ENCODE measurements around the gene PTPN12. TPM values are rescaled to one million over a fixed set of nuclear protein-coding genes. Genes with fewer than 3 reads are reported as not detected.
"Not testable (repeated sequence)": the region's sequence is repeated elsewhere in the genome, so short reads cannot be mapped to it uniquely, and the experiment has no call there.

Gene PTPN12
- total and polyA plus RNA-seq, 7 donors, result 21.5 to 158 (median 64.2) TPM

DNA sequence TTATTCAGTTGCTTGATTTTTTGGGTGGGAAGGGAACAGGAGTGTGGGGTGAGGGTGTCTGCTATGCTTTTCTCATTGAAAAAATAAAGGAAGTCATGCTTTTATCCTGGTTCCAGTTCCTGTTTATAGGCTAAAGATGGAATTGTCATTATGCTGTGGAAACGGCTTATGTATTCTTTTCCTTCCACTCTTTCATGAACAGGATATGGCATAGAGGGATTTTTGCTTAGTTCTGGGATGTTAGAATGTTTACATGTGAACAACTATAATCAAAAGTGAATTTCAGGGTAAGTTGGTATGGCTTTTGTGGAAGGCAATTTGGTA is 35.9 kb upstream of the PTPN12 start:
- TF ChIP-seq EP300 (IDR thresholded peaks at IDR 0.05) (no peak), POLR2A (IDR thresholded peaks at IDR 0.05) (no peak), POLR2AphosphoS5 (IDR thresholded peaks at IDR 0.05) (no peak)
- TF ChIP-seq, protein P1, sequence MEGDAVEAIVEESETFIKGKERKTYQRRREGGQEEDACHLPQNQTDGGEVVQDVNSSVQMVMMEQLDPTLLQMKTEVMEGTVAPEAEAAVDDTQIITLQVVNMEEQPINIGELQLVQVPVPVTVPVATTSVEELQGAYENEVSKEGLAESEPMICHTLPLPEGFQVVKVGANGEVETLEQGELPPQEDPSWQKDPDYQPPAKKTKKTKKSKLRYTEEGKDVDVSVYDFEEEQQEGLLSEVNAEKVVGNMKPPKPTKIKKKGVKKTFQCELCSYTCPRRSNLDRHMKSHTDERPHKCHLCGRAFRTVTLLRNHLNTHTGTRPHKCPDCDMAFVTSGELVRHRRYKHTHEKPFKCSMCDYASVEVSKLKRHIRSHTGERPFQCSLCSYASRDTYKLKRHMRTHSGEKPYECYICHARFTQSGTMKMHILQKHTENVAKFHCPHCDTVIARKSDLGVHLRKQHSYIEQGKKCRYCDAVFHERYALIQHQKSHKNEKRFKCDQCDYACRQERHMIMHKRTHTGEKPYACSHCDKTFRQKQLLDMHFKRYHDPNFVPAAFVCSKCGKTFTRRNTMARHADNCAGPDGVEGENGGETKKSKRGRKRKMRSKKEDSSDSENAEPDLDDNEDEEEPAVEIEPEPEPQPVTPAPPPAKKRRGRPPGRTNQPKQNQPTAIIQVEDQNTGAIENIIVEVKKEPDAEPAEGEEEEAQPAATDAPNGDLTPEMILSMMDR (IDR thresholded peaks at IDR 0.05), result no peak
- Histone ChIP-seq H3K27me3 (no peaks in the 10 kb centered on the region), H3K4me1 (no peaks in the 10 kb centered on the region), H3K27ac (no peak overlapping the region), H3K9me3 (no peaks in the 10 kb centered on the region), H3K4me3 (no peak overlapping the region), H3K36me3 (no peaks in the 10 kb centered on the region)
- intact Hi-C loops (cut with DNase I), result no loop called here
- 58 to 66% methylated on average over 1 of the region's 1 CpG for WGBS, 2 donors
- no peak for DNase-seq

DNA sequence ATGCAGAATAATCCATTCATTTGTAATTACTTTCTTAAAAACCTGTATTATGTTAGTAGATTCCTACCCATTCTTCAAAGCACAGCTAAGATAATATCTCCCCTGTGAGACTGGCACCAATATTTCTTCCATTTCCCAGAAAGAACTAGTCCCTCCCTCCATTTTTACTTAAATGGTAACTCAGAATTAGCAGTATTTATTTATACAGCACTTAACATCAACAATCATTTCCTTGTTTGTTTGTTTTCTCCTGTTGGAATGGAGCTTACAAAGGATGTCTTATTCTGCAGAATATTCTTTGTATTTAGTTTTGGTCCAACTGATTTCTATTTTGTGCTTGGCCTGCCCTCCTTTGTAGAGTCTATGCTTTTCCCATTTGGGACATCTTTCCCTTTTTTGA is 32.1 kb upstream of the PTPN12 start:
- H3K4me1 ChIP-seq, result no peaks in the 10 kb centered on the region
- intact Hi-C loops (cut with DNase I), result no loop called here
- no peak overlapping the region for H3K4me3 ChIP-seq
- H3K27me3 ChIP-seq, result no peaks in the 10 kb centered on the region
- no peaks in the 10 kb centered on the region for H3K9me3 ChIP-seq
- no peak overlapping the region for H3K27ac ChIP-seq
- TF ChIP-seq POLR2A (IDR thresholded peaks at IDR 0.05) (no peak), POLR2AphosphoS5 (IDR thresholded peaks at IDR 0.05) (no peak)
- TF ChIP-seq, protein P1 (IDR thresholded peaks at IDR 0.05), result no peak
- no peak for DNase-seq
- no peaks in the 10 kb centered on the region for H3K36me3 ChIP-seq

DNA sequence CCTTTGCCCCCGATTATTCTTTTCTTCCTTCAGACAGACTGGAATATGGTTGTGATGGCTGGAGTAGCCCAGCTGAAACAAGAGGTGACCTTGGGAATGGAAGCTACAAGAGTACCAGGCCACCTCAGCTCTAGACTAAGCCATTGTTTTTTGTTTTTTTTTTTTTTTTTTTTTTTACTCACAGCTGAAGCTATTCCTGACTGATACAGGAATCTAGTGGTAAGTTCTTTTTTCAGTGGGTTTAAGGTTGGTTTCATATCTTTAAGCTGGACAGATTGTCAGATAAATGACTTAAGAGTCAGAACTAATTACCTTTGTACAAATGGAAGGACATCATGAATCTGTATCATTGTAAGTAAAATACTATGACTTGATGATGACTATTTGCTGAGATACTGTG is 30.2 kb upstream of the PTPN12 start:
- intact Hi-C loops (cut with DNase I), result no loop called here
- Histone ChIP-seq H3K27me3 (no peaks in the 10 kb centered on the region), H3K4me3 (no peak overlapping the region), H3K9me3 (no peaks in the 10 kb centered on the region), H3K36me3 (no peaks in the 10 kb centered on the region), H3K4me1 (no peaks in the 10 kb centered on the region), H3K27ac (no peak overlapping the region)
- no peak for TF ChIP-seq EP300 (IDR thresholded peaks at IDR 0.05)
- TF ChIP-seq POLR2A (IDR thresholded peaks at IDR 0.05), result no peak
- no peak for TF ChIP-seq POLR2AphosphoS5 (IDR thresholded peaks at IDR 0.05)
- TF ChIP-seq, protein P1 (IDR thresholded peaks at IDR 0.05), result no peak
- no peak for DNase-seq
- 100% methylated on average over 1 of the region's 1 CpG for WGBS, 2 donors

DNA sequence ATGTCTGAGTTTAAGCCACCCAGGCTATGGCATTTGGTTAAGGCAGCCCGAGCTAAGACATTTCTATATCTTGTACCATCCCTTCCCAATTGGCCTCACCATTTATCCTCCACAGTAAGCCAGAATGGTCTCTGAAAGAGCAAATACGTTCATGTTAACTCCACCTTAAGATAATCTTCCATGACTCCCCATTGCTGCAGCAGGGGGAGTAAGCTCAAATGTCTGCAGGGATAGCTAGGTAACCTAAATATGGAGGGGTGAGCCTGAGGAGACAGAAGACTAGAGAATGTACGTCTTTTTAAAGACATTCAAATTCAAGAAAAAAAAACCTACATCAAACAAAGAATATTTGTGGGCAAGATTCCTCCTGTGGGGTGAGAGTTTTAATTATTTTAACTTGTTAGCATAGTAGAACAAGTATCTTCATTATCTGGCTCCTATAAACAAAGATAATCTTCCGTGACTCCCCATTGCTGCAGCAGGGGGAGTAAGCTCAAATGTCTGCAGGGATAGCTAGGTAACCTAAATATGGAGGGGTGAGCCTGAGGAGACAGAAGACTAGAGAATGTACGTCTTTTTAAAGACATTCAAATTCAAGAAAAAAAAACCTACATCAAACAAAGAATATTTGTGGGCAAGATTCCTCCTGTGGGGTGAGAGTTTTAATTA is 24.0 kb upstream of the PTPN12 start:
- H3K4me1 ChIP-seq; DNase-seq; H3K36me3 ChIP-seq; H3K9me3 ChIP-seq; H3K27me3 ChIP-seq; H3K27ac ChIP-seq; H3K4me3 ChIP-seq; intact Hi-C loops (cut with DNase I): not testable (repeated sequence)
- 87 to 91% methylated on average over 3 of the region's 5 CpGs for WGBS, 2 donors

DNA sequence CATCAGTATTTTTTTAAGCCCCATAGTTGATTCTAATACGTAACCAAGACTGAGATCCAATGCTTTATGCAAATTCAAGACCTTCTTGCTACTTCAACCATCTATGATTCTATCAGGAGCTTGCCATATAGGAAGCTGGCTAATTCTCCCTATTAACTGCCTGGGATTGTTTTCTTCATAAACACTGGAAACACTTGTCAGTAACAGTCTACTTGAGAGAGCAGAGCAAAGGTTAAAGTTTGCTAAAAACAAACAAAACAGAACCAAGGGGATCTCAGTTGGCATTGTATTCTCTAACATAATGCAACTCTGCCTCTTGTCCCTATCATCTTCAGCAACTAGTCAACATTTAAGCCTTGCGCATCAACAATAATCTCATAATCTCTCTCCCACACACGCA is 21.0 kb upstream of the PTPN12 start:
- 82 to 90% methylated on average over 3 of the region's 3 CpGs for WGBS, 2 donors
- no peak overlapping the region for H3K4me3 ChIP-seq
- H3K4me1 ChIP-seq, result no peaks in the 10 kb centered on the region
- DNase-seq, result no peak
- H3K9me3 ChIP-seq, result no peaks in the 10 kb centered on the region
- intact Hi-C loops (cut with DNase I), result no loop called here
- H3K27ac ChIP-seq, result no peak overlapping the region
- H3K36me3 ChIP-seq, result no peaks in the 10 kb centered on the region
- no peaks in the 10 kb centered on the region for H3K27me3 ChIP-seq
- TF ChIP-seq POLR2A (IDR thresholded peaks at IDR 0.05), result no peak
- TF ChIP-seq POLR2AphosphoS5 (IDR thresholded peaks at IDR 0.05), result no peak
- TF ChIP-seq, protein P1 (IDR thresholded peaks at IDR 0.05), result no peak
- no peak for TF ChIP-seq EP300 (IDR thresholded peaks at IDR 0.05)

Measured in sigmoid colon (tissue), 7 donors.